Kidney (tissue), 14 donors: Measurements from ENCODE around the gene ADRA2B. TPM values are rescaled to one million over a fixed set of nuclear protein-coding genes. Genes with fewer than 3 reads are reported as not detected.

ENCODE experiments used
- DNase-seq, 5 donors: peaks; one replicate each; pipeline ENCODE4 v3.0.0-alpha.2; 2013 to 2020
- FAIRE-seq: peaks from 2 replicates; lab custom pipeline; 2012; peaks lifted over from hg19 to GRCh38; lab: Jason Lieb, UNC
- H3K27ac ChIP-seq, 2 donors: one replicate each; pipeline ENCODE4 v1.7.0; 2013; ENCODE audit warnings: low read depth in 2 of 2, low read length in 2 of 2, inconsistent platforms in 1 of 2
- H3K27me3 ChIP-seq: one replicate; pipeline ENCODE4 v1.7.1; 2013; ENCODE audit warnings: low read length, inconsistent platforms; ENCODE audit not compliant: control insufficient read depth, insufficient read depth
- H3K36me3 ChIP-seq, 3 donors: one replicate each; pipeline versions ENCODE4 v1.7.0 to v1.7.1; 2013; ENCODE audit warnings: low read length in 3 of 3, control low read depth in 1 of 3, inconsistent platforms in 1 of 3; ENCODE audit not compliant: insufficient read depth in 3 of 3, control insufficient read depth in 2 of 3
- H3K4me1 ChIP-seq, 3 donors: one replicate each; pipeline versions ENCODE4 v1.7.0 to v1.7.1; 2013; ENCODE audit warnings: low read length in 3 of 3, inconsistent platforms in 1 of 3, low read depth in 1 of 3; ENCODE audit not compliant: control insufficient read depth in 2 of 3, insufficient read depth in 2 of 3
- H3K4me3 ChIP-seq, 3 donors: one replicate each; pipeline versions ENCODE4 v1.7.0 to v1.8.1; 2013; ENCODE audit warnings: low read length in 3 of 3, control low read depth in 1 of 3, inconsistent platforms in 1 of 3
- H3K9ac ChIP-seq, 3 donors: one replicate each; pipeline versions ENCODE4 v1.7.0 to v1.7.1; 2013; ENCODE audit warnings: low read length in 3 of 3, control low read depth in 1 of 3, inconsistent platforms in 1 of 3
- H3K9me3 ChIP-seq, 3 donors: one replicate each; pipeline versions ENCODE4 v1.7.0 to v1.7.1; 2013; ENCODE audit warnings: low read length in 3 of 3, control low read depth in 1 of 3, inconsistent platforms in 1 of 3; ENCODE audit not compliant: control insufficient read depth in 2 of 3, insufficient read depth in 1 of 3
- CTCF ChIP-seq: IDR thresholded peaks from 3 replicates; pipeline ENCODE4 v1.5.1; 2012; ENCODE audit warnings: mild to moderate bottlenecking, moderate library complexity, borderline replicate concordance; ENCODE audit not compliant: insufficient read depth; ENCODE audit errors: extremely low read depth
- intact Hi-C: fragments of 100-400 bp; cut with DNase I; formaldehyde crosslinking; loops from one replicate; pipeline ENCODE4 v1.11.1; 2022
- polyA plus RNA-seq: library from polyadenylated mRNA; stranded (reverse); fragments of 350-450 nt; fragmentation: Illumina TruSeq; extraction: RNeasy Lipid Tissue Mini Kit (QIAGEN cat#74804); gene quantifications from one replicate; pipeline ENCODE4 v1.2.3, GENCODE V29; 2014; ENCODE audit warnings: low read depth, low replicate concordance; ENCODE audit not compliant: insufficient read depth
- total RNA-seq: library from RNA; stranded (reverse); fragmentation: NEBNext Ultra II Directional; extraction: Animal tissue kit (Norgen Biotek cat#: 25700); gene quantifications from one replicate; pipeline ENCODE4 v1.2.1, GENCODE V29; 2021
- donor health status: control.
- donor health status: control.
- donor health status: control.
- donor health status: control.
- donor health status: control.
- donor health status: DM: yes; HTN: yes; CAD: no.
- donor health status: Normal renal cell carcinoma (clear cell type).

The ADRA2B gene
- total and polyA plus RNA-seq, 2 donors from 2014 or later, result 1.4 to 4.8 TPM

GRCh38 chr2:96108541-96109360 is 7.6 kb downstream of the ADRA2B start:
- intact Hi-C loops, result no loop called here
- no peaks in the 10 kb centered on the region for H3K36me3 ChIP-seq
- peak overlapping the region in 1 of 3 donors; percentile 8 for H3K9ac ChIP-seq
- DNase-seq (peak; percentile 33 to 72 (median 61)), FAIRE-seq (no peak)
- TF ChIP-seq CTCF, result no peak
- peaks cover 0 to 9% (median 0%) of the 10 kb centered on the region in 3 donors for H3K4me1 ChIP-seq
- H3K9me3 ChIP-seq, result peaks cover 0 to 6% (median 0%) of the 10 kb centered on the region in 3 donors
- peak overlapping the region; percentile 72 to 74 for H3K27ac ChIP-seq
- H3K4me3 ChIP-seq, result peak overlapping the region in 1 of 3 donors; percentile 1
- no peaks in the 10 kb centered on the region for H3K27me3 ChIP-seq

GRCh38 chr2:96108151-96108540 is 8.2 kb downstream of the ADRA2B start:
- Histone ChIP-seq H3K9me3 (peaks cover 0 to 6% (median 0%) of the 10 kb centered on the region in 3 donors), H3K4me1 (peaks cover 0 to 11% (median 0%) of the 10 kb centered on the region in 3 donors), H3K27ac (peak overlapping the region in 1 of 2 donors; percentile 74), H3K9ac (no peak overlapping the region), H3K27me3 (no peaks in the 10 kb centered on the region), H3K4me3 (no peak overlapping the region), H3K36me3 (no peaks in the 10 kb centered on the region)
- intact Hi-C loops, result no loop called here
- FAIRE-seq, result no peak
- TF ChIP-seq CTCF, result no peak
- DNase-seq, result peak in 2 of 5 donors; percentile 37 to 60

- intact Hi-C loops, result no loop called here
- H3K36me3 ChIP-seq, result no peaks in the 10 kb centered on the region
- peak in 1 of 5 donors; percentile 51 for DNase-seq
- H3K9me3 ChIP-seq, result peaks cover 0 to 6% (median 0%) of the 10 kb centered on the region in 3 donors
- no peak overlapping the region for H3K27ac ChIP-seq
- H3K4me1 ChIP-seq, result peaks cover 0 to 15% (median 0%) of the 10 kb centered on the region in 3 donors
- no peak overlapping the region for H3K9ac ChIP-seq
- FAIRE-seq, result no peak
- H3K27me3 ChIP-seq, result no peaks in the 10 kb centered on the region
- H3K4me3 ChIP-seq, result no peak overlapping the region
- TF ChIP-seq CTCF, result no peak
Measured at GRCh38 chr2:96107708-96108065, 8.7 kb downstream of the ADRA2B start.
